Lung (tissue), 12 donors: ENCODE data around the gene DNAJC21. TPM values are rescaled to one million over a fixed set of nuclear protein-coding genes. Genes with fewer than 3 reads are reported as not detected.

Source experiments
- ATAC-seq: fragments of 200-7000 bp; cut with Tn5 transposase; one replicate; pipeline ENCODE4 v1.9.1; 2020; ENCODE audit warnings: moderate number of reproducible peaks; ENCODE audit not compliant: insufficient read depth, low FRiP score
- DNase-seq, 3 donors: peaks; one replicate each; pipeline ENCODE4 v3.0.0-alpha.2; 2013 to 2017
- H3K27ac ChIP-seq, 2 donors: one replicate each; pipeline ENCODE4 v1.5.1; 2013; ENCODE audit warnings: mild to moderate bottlenecking in 2 of 2, moderate library complexity in 2 of 2, control low read depth in 1 of 2, inconsistent platforms in 1 of 2, low read depth in 1 of 2, low read length in 1 of 2
- H3K27me3 ChIP-seq, 3 donors: one replicate each; pipeline ENCODE4 v1.5.1; 2013; ENCODE audit warnings: low read length in 2 of 3; ENCODE audit not compliant: control insufficient read depth in 3 of 3, insufficient read depth in 3 of 3
- H3K36me3 ChIP-seq, 4 donors: one replicate each; pipeline ENCODE4 v1.5.1; 2013; ENCODE audit warnings: low read length in 4 of 4, mild to moderate bottlenecking in 1 of 4, moderate library complexity in 1 of 4; ENCODE audit not compliant: control insufficient read depth in 4 of 4, insufficient read depth in 4 of 4
- H3K4me1 ChIP-seq, 5 donors: one replicate each; pipeline ENCODE4 v1.5.1; 2013; ENCODE audit warnings: low read length in 5 of 5, mild to moderate bottlenecking in 2 of 5, moderate library complexity in 1 of 5; ENCODE audit not compliant: control insufficient read depth in 5 of 5, insufficient read depth in 5 of 5
- H3K4me3 ChIP-seq: one replicate; pipeline ENCODE4 v1.5.1; 2013; ENCODE audit warnings: mild to moderate bottlenecking, control low read depth, moderate library complexity
- H3K9ac ChIP-seq, 2 donors: one replicate each; pipeline ENCODE4 v1.5.1; 2013; ENCODE audit warnings: low read length in 2 of 2, control low read depth in 1 of 2; ENCODE audit not compliant: insufficient read depth in 1 of 2
- H3K9me3 ChIP-seq, 4 donors: one replicate each; pipeline ENCODE4 v1.5.1; 2013; ENCODE audit warnings: low read length in 3 of 4, mild to moderate bottlenecking in 1 of 4, moderate library complexity in 1 of 4; ENCODE audit not compliant: control insufficient read depth in 4 of 4, insufficient read depth in 3 of 4
- CTCF ChIP-seq: IDR thresholded peaks from 2 replicates; pipeline ENCODE4 v1.5.1; 2012; ENCODE audit warnings: mild to moderate bottlenecking; ENCODE audit errors: control extremely low read depth, extremely low read depth
- WGBS, 2 donors: extraction: QIAGEN DNeasy Blood & Tissue Kit; methylation state at CpG; one replicate each; pipeline ENCODE4 v1.1.7; 2013; 5-methylcytosine and 5-hydroxymethylcytosine counted together
- polyA plus RNA-seq, 2 donors: library from polyadenylated mRNA; stranded (reverse); fragments of 200-250 nt; gene quantifications; one replicate each; pipeline ENCODE4 v1.2.1, GENCODE V29; 2013
- total RNA-seq, 2 donors: library from RNA; depleted of rRNA in 1 of 2; stranded (reverse); fragments of >200 nt in 1 of 2; gene quantifications; one replicate each; pipeline ENCODE4 v1.2.1, GENCODE V29; 2014 to 2021
- donor health status: control.
- donor health status: control.
- donor health status: Bipolar disorder and iron deficiency.
- donor health status: healthy.
- donor health status: DM: yes; HTN: yes; CAD: no.

DNAJC21 gene
- total and polyA plus RNA-seq, 4 donors: 23.8 to 45.6 (median 34.3) TPM

- 90 to 95% methylated on average over 2 of the region's 2 CpGs for WGBS, 2 donors
- H3K4me3 ChIP-seq: no peak overlapping the region
- H3K9ac ChIP-seq: no peak overlapping the region
- no peaks in the 10 kb centered on the region for H3K36me3 ChIP-seq
- no peaks in the 10 kb centered on the region for H3K9me3 ChIP-seq
- peaks cover 0 to 4% (median 0%) of the 10 kb centered on the region in 5 donors for H3K4me1 ChIP-seq
- no peak overlapping the region for H3K27ac ChIP-seq
- H3K27me3 ChIP-seq: no peaks in the 10 kb centered on the region
- TF ChIP-seq CTCF: no peak
- ATAC-seq: no peak
- peak in 1 of 3 donors; percentile 26 for DNase-seq
These were observed 33.5 kb upstream of the DNAJC21 start for GRCh38 chr5:34895641-34896419.

DNA sequence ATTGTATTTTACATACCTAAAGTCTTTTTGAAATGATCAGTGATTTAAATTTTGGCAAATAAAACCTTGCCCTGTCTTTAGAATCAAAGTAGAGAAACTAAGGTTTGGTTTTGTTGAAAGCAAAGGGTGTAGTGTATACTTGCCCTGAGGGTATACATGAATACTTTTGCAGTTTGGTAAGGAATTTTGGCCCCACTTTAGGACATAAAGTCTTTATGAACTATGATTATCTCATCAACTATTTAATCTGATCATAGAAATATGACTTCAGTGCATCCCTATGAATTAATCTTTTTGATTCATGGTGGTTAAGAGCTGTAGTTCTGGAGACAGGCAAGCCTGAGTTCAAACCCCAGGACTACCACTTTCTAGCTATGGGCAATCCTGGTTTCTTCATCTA is 31.7 kb upstream of the DNAJC21 start:
- ATAC-seq (no peak), DNase-seq (no peak)
- H3K36me3 ChIP-seq: no peaks in the 10 kb centered on the region
- no peaks in the 10 kb centered on the region for H3K27me3 ChIP-seq
- H3K4me3 ChIP-seq: no peak overlapping the region
- peaks cover 0 to 4% (median 0%) of the 10 kb centered on the region in 5 donors for H3K4me1 ChIP-seq
- TF ChIP-seq CTCF: no peak
- no peak overlapping the region for H3K27ac ChIP-seq
- H3K9me3 ChIP-seq: no peaks in the 10 kb centered on the region
- no peak overlapping the region for H3K9ac ChIP-seq

DNA sequence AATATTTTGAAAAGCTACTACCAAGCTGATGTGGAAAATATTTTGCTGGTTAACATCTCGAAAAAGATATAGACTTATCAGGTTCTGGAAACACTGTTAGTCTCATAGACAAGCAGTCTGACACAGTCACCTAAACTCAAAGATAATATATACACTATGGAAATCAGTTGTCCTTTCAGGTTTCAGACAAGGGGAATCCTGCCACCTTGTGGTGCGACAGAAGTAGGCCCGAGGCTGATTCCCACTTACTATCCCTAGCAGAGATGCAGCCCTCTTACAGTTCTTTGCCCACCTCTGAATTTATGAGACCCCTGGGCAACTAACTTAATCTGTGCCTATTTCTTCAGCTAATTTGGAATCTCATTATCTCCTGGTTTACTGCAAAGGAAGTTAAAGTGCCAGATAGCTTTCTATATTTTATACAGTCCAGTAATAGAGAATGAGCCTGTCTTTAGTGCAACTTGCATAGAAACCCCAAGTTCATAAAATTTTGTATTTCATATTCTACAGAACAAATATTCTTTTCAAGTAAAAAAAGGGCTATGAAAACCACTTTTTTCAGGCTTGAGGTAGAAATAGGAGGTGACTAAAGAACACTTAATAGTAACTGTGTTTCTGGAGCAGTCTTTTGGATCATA is 31.0 kb upstream of the DNAJC21 start:
- peaks cover 0 to 4% (median 0%) of the 10 kb centered on the region in 5 donors for H3K4me1 ChIP-seq
- WGBS, 2 donors: 0 to 3% methylated on average over 3 of the region's 3 CpGs
- no peaks in the 10 kb centered on the region for H3K27me3 ChIP-seq
- H3K9me3 ChIP-seq: no peaks in the 10 kb centered on the region
- H3K4me3 ChIP-seq: no peak overlapping the region
- ATAC-seq (peak; percentile 89), DNase-seq (peak; percentile 80 to 87 (median 81))
- no peak overlapping the region for H3K9ac ChIP-seq
- H3K36me3 ChIP-seq: no peaks in the 10 kb centered on the region
- no peak overlapping the region for H3K27ac ChIP-seq
- peak; percentile 68 for TF ChIP-seq CTCF
